K562 (cell line): ENCODE measurements around the gene VWA5B1. TPM values are rescaled to one million over a fixed set of nuclear protein-coding genes. Genes with fewer than 3 reads are reported as not detected.

Experiments
- ATAC-seq: fragments of 200-7000 bp; cut with Tn5 transposase; 3 replicates; pipeline ENCODE4 v1.9.1; 2020; ENCODE audit warnings: moderate library complexity
- BruUV-seq: library from RNA; stranded (reverse); fragments of 400-500 nt; replicated peaks from 2 replicates; lab custom pipeline; 2021; lab: Mats Ljungman, UMichigan
- CTCF ChIA-PET: fragments of 300-600 bp; formaldehyde crosslinking; extraction: SDS; loops from one replicate; lab custom pipeline; 2021; ENCODE audit warnings: low intra/inter-chr PET ratio; lab: Yijun Ruan, JAX
- POLR2A ChIA-PET: fragments of 300-600, 350-650 bp; sonication (Branson Sonifier 250); formaldehyde crosslinking; extraction: SDS; loops from one replicate; lab custom pipeline; 2021; ENCODE audit warnings: antibody characterized with exemption, inconsistent platforms; lab: Yijun Ruan, JAX
- DNase-seq, 4 experiments: peaks; one replicate each; pipeline versions ENCODE4 v3.0.0 to v3.0.0-alpha.2; 2011 to 2018; ENCODE audit warnings: low spot score in 3 of 4, mixed read lengths in 3 of 4; ENCODE audit errors: extremely low read depth in 1 of 4
- FAIRE-seq: peaks from 2 replicates; lab custom pipeline; 2011; peaks lifted over from hg19 to GRCh38; lab: Jason Lieb, UNC
- H2AFZ ChIP-seq: 2 replicates; pipeline ENCODE4 v1.6.0; 2011; ENCODE audit warnings: low read depth, low read length, control low read depth, inconsistent platforms
- H3K27ac ChIP-seq: fragments of 200-600 bp; 3 replicates; pipeline ENCODE4 v1.8.0; 2011; ENCODE audit warnings: low read depth, mild to moderate bottlenecking, control low read depth, inconsistent platforms, low read length, moderate library complexity, mixed read lengths; ENCODE audit errors: extremely low read depth
- H3K27me3 ChIP-seq, 2 experiments: fragments of 300-600 bp in 1 of 2; 2 replicates in 1 of 2; 3 replicates in 1 of 2; pipeline versions ENCODE4 v1.6.0 to v1.8.0; 2011; ENCODE audit warnings: inconsistent platforms in 2 of 2, low read length in 2 of 2, mild to moderate bottlenecking in 1 of 2, mixed read lengths in 1 of 2, moderate library complexity in 1 of 2; ENCODE audit not compliant: control insufficient read depth in 2 of 2, insufficient read depth in 2 of 2
- H3K36me3 ChIP-seq: fragments of 300-600 bp; 3 replicates; pipeline ENCODE4 v1.8.0; 2011; ENCODE audit warnings: mild to moderate bottlenecking, low read length, inconsistent platforms; ENCODE audit not compliant: control insufficient read depth, insufficient read depth
- H3K4me1 ChIP-seq, 2 experiments: fragments of 200-600 bp in 1 of 2; replicated peaks in 1 of 2; 2 replicates in 1 of 2; 3 replicates in 1 of 2; pipeline versions ENCODE4 v1.5.1 to v1.8.0; 2011; ENCODE audit warnings: inconsistent platforms in 2 of 2, low read length in 2 of 2, mild to moderate bottlenecking in 1 of 2, mixed read lengths in 1 of 2, moderate library complexity in 1 of 2; ENCODE audit not compliant: control insufficient read depth in 2 of 2, insufficient read depth in 2 of 2
- H3K4me2 ChIP-seq: 2 replicates; pipeline ENCODE4 v1.6.1; 2011; ENCODE audit warnings: low read length, control low read depth, inconsistent platforms, mixed read lengths; ENCODE audit not compliant: insufficient read depth
- H3K4me3 ChIP-seq: fragments of 200-600 bp; sonication (generic), shearing (Covaris generic); 2 replicates; pipeline ENCODE4 v1.5.1; 2016; ENCODE audit warnings: control low read depth, inconsistent platforms
- H3K79me2 ChIP-seq: fragments of 200-600 bp; 3 replicates; pipeline ENCODE4 v1.8.0; 2011; ENCODE audit warnings: low read length, inconsistent platforms; ENCODE audit not compliant: control insufficient read depth, insufficient read depth
- H3K9ac ChIP-seq, 2 experiments: 2 replicates each; pipeline versions ENCODE4 v1.6.0 to v1.6.1; 2011; ENCODE audit warnings: low read depth in 2 of 2, low read length in 2 of 2, control low read depth in 1 of 2, inconsistent platforms in 1 of 2, mild to moderate bottlenecking in 1 of 2, mixed read lengths in 1 of 2; ENCODE audit not compliant: insufficient read depth in 1 of 2
- H3K9me1 ChIP-seq: one replicate; pipeline ENCODE4 v1.6.0; 2011; ENCODE audit warnings: inconsistent platforms, mild to moderate bottlenecking, low read length, moderate library complexity; ENCODE audit not compliant: control insufficient read depth, insufficient read depth
- H3K9me3 ChIP-seq: replicated peaks from 2 replicates; pipeline ENCODE4 v1.5.1; 2011; ENCODE audit warnings: low read depth, low read length, inconsistent platforms; ENCODE audit not compliant: control insufficient read depth, insufficient read depth
- H4K20me1 ChIP-seq: replicated peaks from 2 replicates; pipeline ENCODE4 v1.6.1; 2011; ENCODE audit warnings: low read length, inconsistent platforms, mixed read lengths; ENCODE audit not compliant: control insufficient read depth, insufficient read depth
- ASH1L ChIP-seq: fragments of 450-650 bp; IDR thresholded peaks from 2 replicates; pipeline ENCODE4 v1.6.1; 2018; ENCODE audit warnings: borderline replicate concordance, mild to moderate bottlenecking, low read depth; ENCODE audit not compliant: partially characterized antibody
- STAG1 ChIP-seq: sonication (generic); formaldehyde crosslinking; IDR thresholded peaks from 2 replicates; pipeline ENCODE4 v1.5.0; 2020; ENCODE audit warnings: missing genetic modification reagents, borderline replicate concordance
- ZNF143 ChIP-seq: sonication (generic); formaldehyde crosslinking; IDR thresholded peaks from 2 replicates; pipeline ENCODE4 v1.9.0; 2022; ENCODE audit warnings: mild to moderate bottlenecking, missing genetic modification reagents
- ZNF263 ChIP-seq: sonication (generic); formaldehyde crosslinking; IDR thresholded peaks from 2 replicates; pipeline ENCODE4 v1.8.0; 2022; ENCODE audit warnings: mild to moderate bottlenecking, missing genetic modification reagents, borderline replicate concordance
- WGBS: fragments of 100-300 bp; shearing (Covaris generic); methylation state at CpG from one replicate; pipeline ENCODE4 v1.1.6; 2016; ENCODE audit warnings: low coverage, mixed read lengths; ENCODE audit not compliant: insufficient coverage; ENCODE audit errors: missing lambda C conversion rate; 5-methylcytosine and 5-hydroxymethylcytosine counted together
- in situ Hi-C: fragments of 300-500 bp; cut with MboI; formaldehyde crosslinking; loops from 4 replicates; pipeline ENCODE4 v1.15.0; 2018; ENCODE audit warnings: inconsistent platforms, mixed read lengths
- intact Hi-C: fragments of 100-400 bp; cut with micrococcal nuclease; formaldehyde crosslinking; loops from 2 replicates; pipeline ENCODE4 v1.14.2; 2022
- polyA plus RNA-seq, 8 experiments: library from polyadenylated mRNA; depleted of rRNA in 4 of 8; stranded (reverse) in 5 of 8; unstranded in 3 of 8; fragments of >200 nt; fragmentation: Nextera tagmentation in 2 of 8; fragmentation: Illumina TruSeq in 1 of 8; extraction: Ambion mirVana in 2 of 8; extraction: Trizol in 1 of 8; gene quantifications; 2 replicates each; pipeline versions ENCODE4 v1.2.1 to v1.2.3, GENCODE V29; 2011 to 2014; ENCODE audit warnings: inconsistent platforms in 1 of 8, missing spikeins in 1 of 8
- total RNA-seq, 7 experiments: library from RNA; depleted of rRNA in 6 of 7; stranded (reverse); fragments of >200 nt in 6 of 7; fragmentation: Illumina TruSeq in 2 of 7; extraction: Trizol in 2 of 7; gene quantifications; 2 replicates each; pipeline versions ENCODE4 v1.2.1 to v1.2.3, GENCODE V29; 2011 to 2021; ENCODE audit warnings: low replicate concordance in 1 of 7

The VWA5B1 gene
- total and polyA plus RNA-seq, 9 of the 15 experiments (the other 6 are each of a cell fraction or from before 2014, with no cell fraction given): not detected

DNA sequence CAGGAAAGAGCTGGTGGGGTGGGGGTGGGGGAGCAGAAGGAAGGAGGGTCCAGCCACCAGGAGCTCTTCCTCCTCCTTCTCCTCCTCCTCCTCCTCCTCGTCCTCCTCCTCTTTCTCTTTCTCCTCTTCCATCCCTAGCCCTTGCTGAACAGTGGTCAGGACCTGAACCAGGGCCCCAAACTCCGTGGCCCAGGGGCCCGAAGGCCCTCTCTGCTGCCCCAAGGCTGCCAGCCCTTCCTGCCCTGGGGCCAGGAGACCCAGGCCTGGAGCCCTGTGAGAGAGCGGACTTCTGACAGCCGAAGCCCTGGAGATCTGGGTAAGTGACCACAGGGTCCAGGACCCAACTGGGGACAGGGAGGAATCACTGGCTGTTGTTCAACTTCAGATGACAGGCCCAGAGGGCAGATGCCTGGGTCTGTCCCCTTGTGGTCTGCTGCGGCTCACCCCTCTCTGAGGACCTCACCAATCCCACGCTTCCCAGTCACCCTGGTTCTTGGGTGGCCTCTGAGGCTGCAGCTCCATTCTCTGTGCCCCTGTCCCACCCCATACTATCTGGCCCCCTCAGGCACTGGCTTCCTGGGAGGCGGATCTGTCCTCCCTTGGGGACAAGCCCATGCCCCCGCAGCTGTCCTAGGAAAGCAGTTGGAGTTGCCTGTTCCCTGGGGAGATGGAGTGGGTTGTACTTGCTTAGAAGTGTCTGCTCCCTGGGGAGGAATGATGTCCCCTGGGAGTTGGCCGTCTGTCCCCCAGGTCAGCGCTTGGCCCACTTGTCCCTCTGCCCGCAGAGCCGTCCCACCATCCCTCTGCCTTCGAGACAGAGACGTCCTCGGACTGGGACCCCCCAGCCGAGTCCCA is 51.8 kb downstream of the VWA5B1 start:
- Histone ChIP-seq H2AFZ (no peak overlapping the region), H3K36me3 (no peaks in the 10 kb centered on the region), H3K79me2 (no peaks in the 10 kb centered on the region), H4K20me1 (no peaks in the 10 kb centered on the region; the same call in 1 of the 2 replicates), H3K9me3 (no peaks in the 10 kb centered on the region), H3K4me2 (no peak overlapping the region), H3K4me3 (no peak overlapping the region), H3K9ac (no peak overlapping the region), H3K27ac (no peak overlapping the region), H3K27me3 (peaks cover 3 to 22% of the 10 kb centered on the region in 2 experiments; a peak in 3 of 5 replicates), H3K9me1 (no peaks in the 10 kb centered on the region), H3K4me1 (peaks cover 0 to 14% of the 10 kb centered on the region in 2 experiments; a peak in 2 of 5 replicates)
- in situ Hi-C loops: no loop called here
- TF ChIP-seq ZNF143 (no peak), STAG1 (CRISPR knock-in tag) (0 out of 2 replicates have a peak, but pooled peaks have one; percentile 17), ZNF263 (CRISPR knock-in tag) (peak; percentile 35; the same call in 1 of the 2 replicates), ASH1L (no peak)
- 14% methylated on average over 15 of the region's 17 CpGs for WGBS
- intact Hi-C loops: no loop called here
- ATAC-seq (no peak), DNase-seq (no peak), FAIRE-seq (no peak)
- CTCF ChIA-PET: no interaction called here
- no TSS peak for BruUV-seq
- POLR2A ChIA-PET: no interaction called here
